Chondrocyte (in vitro differentiated cells): ENCODE data around the gene PTER. TPM values are rescaled to one million over a fixed set of nuclear protein-coding genes. Genes with fewer than 3 reads are reported as not detected.

Source experiments
- DNase-seq: peaks from one replicate; pipeline ENCODE4 v3.0.0; 2021; ENCODE audit warnings: mixed read lengths, low spot score
- H3K27ac Mint-ChIP-seq: one replicate; pipeline ENCODE4 v1.8.0; 2021; ENCODE audit warnings: mild to moderate bottlenecking, moderate library complexity, mixed read lengths; ENCODE audit not compliant: unreplicated experiment
- H3K27me3 Mint-ChIP-seq: 2 replicates; pipeline ENCODE4 v1.8.0; 2021; ENCODE audit warnings: low read depth, mixed read lengths
- H3K36me3 Mint-ChIP-seq: 2 replicates; pipeline ENCODE4 v1.8.0; 2021; ENCODE audit warnings: low read depth, mixed read lengths
- H3K4me1 Mint-ChIP-seq: 2 replicates; pipeline ENCODE4 v1.8.0; 2021; ENCODE audit warnings: low read depth, mild to moderate bottlenecking, mixed read lengths
- H3K4me3 Mint-ChIP-seq: one replicate; pipeline ENCODE4 v1.8.0; 2021; ENCODE audit warnings: mild to moderate bottlenecking, moderate library complexity, mixed read lengths; ENCODE audit not compliant: unreplicated experiment
- H3K9me3 Mint-ChIP-seq: 2 replicates; pipeline ENCODE4 v1.8.0; 2021; ENCODE audit warnings: low read depth, mixed read lengths
- CTCF ChIP-seq: fragments of 200-600 bp; sonication (generic); IDR thresholded peaks from 2 replicates; pipeline ENCODE4 v1.5.0; 2021; ENCODE audit warnings: antibody characterized with exemption, mild to moderate bottlenecking, moderate library complexity
- total RNA-seq: library from RNA; stranded (reverse); gene quantifications from 3 replicates; pipeline ENCODE4 v1.2.1, GENCODE V29; 2021

The PTER gene
- total RNA-seq, 1 donor from 2014 or later = 11.7 TPM

- peaks cover 52% of the 10 kb centered on the region for H3K27me3 Mint-ChIP-seq
- no peaks in the 10 kb centered on the region for H3K9me3 Mint-ChIP-seq
- H3K4me1 Mint-ChIP-seq = peaks cover 16% of the 10 kb centered on the region
- peaks cover 2% of the 10 kb centered on the region for H3K36me3 Mint-ChIP-seq
- TF ChIP-seq CTCF = no peak
- H3K27ac Mint-ChIP-seq = no peak overlapping the region
- no peak for DNase-seq
- peak overlapping the region; percentile 57 for H3K4me3 Mint-ChIP-seq
These were observed 83.4 kb downstream of the PTER start for GRCh38 chr10:16519908-16520861.

- DNase-seq = peak; percentile 83
- Mint-ChIP-seq H3K4me1 (peaks cover 16% of the 10 kb centered on the region), H3K9me3 (no peaks in the 10 kb centered on the region), H3K27me3 (peaks cover 57% of the 10 kb centered on the region), H3K4me3 (peak overlapping the region; percentile 60), H3K27ac (no peak overlapping the region), H3K36me3 (peaks cover 2% of the 10 kb centered on the region)
- TF ChIP-seq CTCF = peak; percentile 70
These were observed 84.1 kb downstream of the PTER start for GRCh38 chr10:16520900-16521299.

- DNase-seq = no peak
- Mint-ChIP-seq H3K36me3 (peaks cover 2% of the 10 kb centered on the region), H3K4me1 (peaks cover 16% of the 10 kb centered on the region), H3K9me3 (no peaks in the 10 kb centered on the region), H3K4me3 (peak within 1 kb of the TSS; percentile 73), H3K27ac (no peak within 1 kb of the TSS), H3K27me3 (peaks cover 60% of the 10 kb centered on the region)
- TF ChIP-seq CTCF = peak; percentile 46
These were observed 84.7 kb downstream of the PTER start, which contains the start of gene C1QL3 for GRCh38 chr10:16521311-16522016. Gene C1QL3, minus strand, starts transcription at chr10:16521879. Its CDS starts 814 bp downstream, at chr10:16521065.

DNA sequence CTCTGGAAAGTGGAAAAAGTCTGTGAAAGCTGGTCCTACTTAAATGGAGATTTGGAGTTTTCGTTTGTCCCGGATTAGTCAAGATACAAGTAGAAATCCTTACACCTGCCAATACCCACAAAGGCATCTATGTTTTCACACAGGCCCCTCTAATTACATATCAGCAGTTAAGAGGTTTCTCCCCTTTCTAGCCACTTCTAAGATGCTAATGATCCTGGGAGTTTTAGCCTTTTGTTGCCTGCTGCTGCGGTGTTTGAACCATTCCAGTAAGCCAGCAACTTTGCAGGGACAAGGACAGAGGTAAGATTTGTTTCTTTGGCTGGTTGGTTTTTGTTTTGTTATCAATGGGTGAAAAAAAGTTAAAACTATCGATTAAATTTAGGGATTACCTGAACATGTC, 90.6 kb downstream of the PTER start:
- no peak for DNase-seq
- Mint-ChIP-seq H3K27me3 (peaks cover 65% of the 10 kb centered on the region), H3K4me3 (no peak overlapping the region), H3K36me3 (peaks cover 4% of the 10 kb centered on the region), H3K27ac (no peak overlapping the region), H3K4me1 (no peaks in the 10 kb centered on the region), H3K9me3 (no peaks in the 10 kb centered on the region)
- no peak for TF ChIP-seq CTCF

DNA sequence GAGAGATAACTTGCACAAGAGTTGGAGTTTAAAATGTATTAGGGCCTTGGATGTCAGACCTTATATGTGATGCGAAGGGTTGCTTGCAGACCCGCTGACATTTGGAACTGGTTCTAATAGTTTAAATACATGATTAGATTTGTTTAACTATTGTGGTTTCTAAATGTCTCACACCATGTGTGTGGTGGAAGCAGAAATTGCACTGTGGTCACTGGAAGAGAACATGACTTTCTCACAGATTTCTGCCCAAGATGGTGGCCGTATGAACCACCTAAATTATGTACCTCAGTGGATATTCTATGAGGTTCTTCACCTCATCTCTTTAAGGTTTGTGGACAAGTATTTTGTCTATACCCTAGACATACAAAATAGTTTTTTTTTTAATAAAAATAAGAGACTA, 93.0 kb downstream of the PTER start:
- H3K36me3 Mint-ChIP-seq = peaks cover 2% of the 10 kb centered on the region
- no peaks in the 10 kb centered on the region for H3K9me3 Mint-ChIP-seq
- H3K27me3 Mint-ChIP-seq = peaks cover 42% of the 10 kb centered on the region
- H3K27ac Mint-ChIP-seq = no peak overlapping the region
- no peak overlapping the region for H3K4me3 Mint-ChIP-seq
- no peak for TF ChIP-seq CTCF
- DNase-seq = no peak
- no peaks in the 10 kb centered on the region for H3K4me1 Mint-ChIP-seq
